SH-SY5Y (cell line): Measurements from ENCODE around the gene ZNF280B.

Source experiments
- GATA2 ChIP-seq: IDR thresholded peaks from 2 replicates; pipeline ENCODE4 v1.6.1; 2011; ENCODE audit warnings: mild to moderate bottlenecking, low read depth, low read length
- GATA3 ChIP-seq: IDR thresholded peaks from 2 replicates; pipeline ENCODE4 v1.6.1; 2011; ENCODE audit warnings: low read depth, mild to moderate bottlenecking, low read length, moderate library complexity

The ZNF280B gene

DNA sequence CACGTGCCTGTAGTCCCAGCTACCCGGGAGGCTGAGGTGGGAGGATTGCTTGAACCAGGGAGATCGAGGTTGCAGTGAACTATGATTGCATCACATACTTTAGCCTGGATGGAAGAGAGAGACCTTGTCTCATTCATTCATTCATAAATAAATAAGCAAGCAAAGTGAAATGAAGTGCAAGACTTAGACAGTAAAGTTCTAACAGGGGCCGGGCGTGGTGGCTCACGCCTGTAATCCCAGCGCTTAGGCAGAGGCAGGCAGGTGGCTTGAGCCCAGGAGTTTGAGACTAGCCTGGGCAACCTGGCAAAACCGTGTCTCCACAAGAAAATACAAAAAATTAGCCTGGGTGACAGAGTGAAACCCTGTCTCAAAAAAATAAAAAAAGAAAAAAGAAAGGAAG is 13.1 kb upstream of the ZNF280B start:
- TF ChIP-seq GATA2 (no peak), GATA3 (no peak)

DNA sequence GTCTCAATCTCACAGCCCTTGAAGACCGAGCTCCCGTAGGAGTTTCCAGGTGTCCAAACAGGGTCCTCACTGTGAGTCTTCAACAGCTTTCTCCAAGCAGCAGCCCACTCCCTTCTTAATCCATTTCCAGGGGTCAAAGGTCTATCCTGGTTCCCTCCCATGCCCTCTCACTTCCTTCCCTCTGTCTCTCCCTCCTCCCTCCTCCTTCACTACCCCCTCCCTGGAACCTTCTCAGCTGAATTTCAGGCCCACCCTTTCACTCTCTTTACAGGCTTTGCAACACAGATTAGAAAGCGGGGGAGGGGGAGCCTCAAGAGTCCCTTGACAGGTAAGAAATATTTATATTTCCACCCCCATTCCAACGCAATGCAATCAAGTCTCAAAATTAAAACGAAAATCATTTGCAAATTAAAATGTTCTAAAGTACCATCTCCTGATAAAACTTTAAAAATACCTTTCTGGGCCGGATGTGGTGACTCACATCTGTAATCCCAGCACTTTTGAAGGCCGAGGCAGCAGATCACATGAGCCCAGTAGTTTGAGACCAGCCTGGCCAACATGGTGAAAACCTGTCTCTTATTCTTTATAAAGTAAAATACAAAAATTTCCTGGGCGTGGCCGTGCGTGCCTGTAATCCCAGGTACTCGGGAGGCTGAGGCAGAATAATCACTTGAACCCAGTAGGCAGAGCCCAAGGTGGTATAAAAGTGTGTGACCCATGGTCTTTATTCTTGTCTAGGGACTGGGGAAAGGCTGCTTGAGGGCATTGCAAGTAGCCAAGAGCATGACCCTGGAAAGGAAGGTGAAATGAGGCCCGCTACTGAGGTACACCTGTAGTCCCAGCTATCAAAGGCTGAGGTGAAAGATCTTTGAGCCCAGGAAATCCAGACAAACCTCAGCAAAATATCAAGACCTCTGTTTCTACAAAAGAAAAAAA is 12.4 kb upstream of the ZNF280B start:
- TF ChIP-seq GATA3 (no peak), GATA2 (no peak)

DNA sequence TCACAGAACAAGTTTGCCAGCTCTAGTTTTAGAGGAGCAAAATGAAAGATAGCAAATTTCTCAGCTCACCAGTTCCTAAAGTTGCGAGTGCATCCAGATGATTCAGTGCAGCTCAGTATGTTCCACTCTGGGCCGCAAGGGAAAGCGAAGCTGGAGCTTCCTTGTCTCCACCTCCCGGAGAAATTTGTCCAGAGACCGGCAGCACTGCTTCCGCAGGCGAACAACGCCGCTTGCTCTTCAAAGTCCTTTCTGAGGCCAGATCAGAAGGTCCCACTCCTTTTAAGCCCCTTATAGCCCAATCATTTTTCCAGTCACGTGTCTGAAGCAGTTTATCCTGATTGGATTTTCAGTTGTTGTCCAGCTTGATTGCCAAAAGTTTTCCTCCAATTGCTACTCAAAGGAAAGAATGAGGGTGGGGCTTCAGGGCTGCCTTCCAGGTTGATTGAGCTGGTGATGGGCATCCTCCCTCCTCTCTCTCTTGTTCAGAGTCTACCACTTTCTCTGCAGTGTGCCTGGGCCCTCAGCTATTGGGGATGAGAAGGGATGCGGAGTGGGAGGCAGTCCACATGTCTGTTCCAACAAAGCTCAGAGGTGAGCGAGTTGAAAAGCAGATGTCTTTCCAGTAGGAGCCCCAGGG is 11.6 kb upstream of the ZNF280B start, which contains the start of gene ZNF280A:
TSS of gene ZNF280A (minus strand) at position 251 of the 637 bp plus-strand sequence. CDS start 4,640 bp downstream, outside the sequence.
- TF ChIP-seq GATA2 = no peak
- no peak for TF ChIP-seq GATA3

DNA sequence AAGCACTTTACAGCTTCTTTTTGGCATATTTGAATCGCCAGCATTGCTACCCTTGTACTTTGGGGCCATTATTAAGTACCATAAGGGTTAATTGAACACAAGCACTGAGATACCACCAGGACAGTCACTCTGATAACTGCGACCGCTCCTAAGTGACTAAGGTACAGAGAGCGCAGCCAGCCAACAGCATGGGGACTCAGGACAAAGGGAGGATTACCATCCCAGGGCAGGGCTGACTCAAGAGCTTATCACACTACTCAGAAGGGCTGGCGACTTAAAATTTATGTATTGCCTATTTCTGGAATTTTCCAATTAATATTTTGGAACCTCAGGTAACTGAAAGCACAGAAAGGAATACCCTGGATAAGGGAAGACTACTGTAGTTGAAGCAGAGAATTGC is 11.0 kb upstream of the ZNF280B start:
- TF ChIP-seq GATA3 (no peak), GATA2 (no peak)

DNA sequence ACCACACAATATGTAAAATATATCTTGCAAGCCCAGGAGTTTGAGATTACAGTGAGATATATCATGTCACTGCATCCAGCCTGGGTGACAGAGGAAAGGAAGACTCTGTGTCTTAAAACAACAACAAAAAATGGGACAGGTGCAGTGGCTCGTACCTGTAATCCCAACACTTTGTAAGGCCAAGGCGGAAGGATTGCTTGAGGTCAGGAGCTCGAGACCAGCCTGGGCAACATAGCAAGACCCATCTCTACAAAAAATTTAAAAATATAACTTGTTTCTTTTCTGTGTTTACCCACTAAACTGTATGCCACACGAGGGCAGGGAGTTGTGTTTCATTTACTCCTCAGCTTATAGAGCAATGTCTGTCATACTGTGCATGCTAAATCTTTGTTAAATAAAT is 8.4 kb upstream of the ZNF280B start:
- TF ChIP-seq GATA3 = no peak
- no peak for TF ChIP-seq GATA2

DNA sequence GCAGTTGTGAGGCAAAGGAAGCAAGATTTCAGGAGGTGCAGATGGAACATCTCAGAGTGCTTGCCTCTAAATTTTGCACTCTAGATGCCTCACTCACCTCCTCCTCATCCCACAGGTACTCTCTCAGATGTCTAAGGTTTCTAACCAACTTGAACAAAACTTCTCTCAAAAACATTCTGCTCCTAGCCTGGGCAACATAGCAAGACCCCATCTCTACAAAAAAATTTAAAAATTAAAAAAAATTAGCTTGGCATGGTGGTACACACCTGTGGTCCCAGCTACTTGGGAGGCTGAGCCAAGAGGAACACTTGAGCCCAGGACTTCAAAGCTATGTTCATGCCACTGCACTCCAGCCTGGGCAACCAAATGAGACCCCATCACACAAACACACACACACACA is 7.3 kb upstream of the ZNF280B start:
- TF ChIP-seq GATA2 (no peak), GATA3 (no peak)

DNA sequence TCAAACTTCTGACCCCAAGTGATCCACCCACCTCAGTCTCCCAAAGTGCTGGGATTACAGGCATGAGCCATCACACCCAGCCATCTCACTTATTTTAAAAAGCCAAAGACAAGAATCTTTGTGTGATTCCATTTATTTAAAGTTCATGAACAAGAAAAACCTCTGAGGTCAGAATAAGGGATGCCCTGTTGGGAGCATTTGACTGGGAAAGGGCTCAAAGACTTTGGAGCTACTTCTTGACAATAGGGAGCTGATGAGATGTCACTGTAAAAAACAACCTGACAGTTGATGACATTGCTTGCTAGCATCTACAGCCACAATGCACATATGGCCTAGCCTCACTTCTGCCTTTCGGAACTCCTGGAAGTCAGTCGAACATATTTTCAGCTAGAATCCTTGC is 5.1 kb upstream of the ZNF280B start:
- TF ChIP-seq GATA2 (no peak), GATA3 (no peak)

DNA sequence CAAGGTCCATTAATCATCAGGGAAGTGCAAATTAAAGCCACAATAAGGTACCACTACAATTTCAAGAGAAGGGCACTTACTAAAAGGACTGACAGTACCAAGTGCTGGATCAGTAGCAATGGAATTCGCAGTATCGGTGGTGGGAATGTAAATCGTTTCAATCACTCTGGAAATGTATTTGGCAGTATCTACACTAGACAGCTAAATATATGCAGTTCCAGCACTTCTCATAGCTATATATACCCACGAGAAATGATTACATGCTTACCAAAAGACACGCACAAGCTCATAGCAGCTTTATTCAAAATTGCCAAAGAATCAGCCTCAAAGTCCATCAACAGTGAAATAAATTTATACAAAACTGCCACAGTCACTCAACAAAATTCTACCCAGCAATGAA is 4.4 kb upstream of the ZNF280B start:
- TF ChIP-seq GATA2 = no peak
- TF ChIP-seq GATA3 = no peak

DNA sequence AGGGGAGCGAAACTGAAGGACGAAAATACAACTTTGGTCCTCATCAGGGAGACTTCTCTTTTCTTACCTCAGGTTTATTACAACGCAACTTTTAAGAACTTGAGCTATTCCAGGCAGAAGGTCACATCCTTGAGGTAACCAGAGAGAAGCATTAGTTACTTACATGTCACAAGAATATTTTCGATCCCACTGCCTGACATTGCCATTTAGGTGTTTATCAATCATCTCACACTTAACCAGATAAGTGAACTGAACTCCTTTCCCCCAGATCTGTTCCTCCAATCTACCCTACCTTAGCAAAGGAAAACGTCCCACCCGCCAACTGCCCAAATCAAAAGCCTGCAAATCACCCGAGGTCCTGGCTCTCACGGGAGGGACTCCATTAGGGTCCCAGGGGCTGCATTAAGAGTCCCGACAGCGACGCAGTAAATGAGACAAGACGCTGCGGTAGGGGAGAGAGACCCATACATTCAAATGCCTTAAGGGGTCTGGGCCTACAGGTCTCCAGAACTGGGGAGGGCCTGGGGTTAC is 734 bp downstream of the ZNF280B start:
- TF ChIP-seq GATA3 = no peak
- TF ChIP-seq GATA2 = no peak

DNA sequence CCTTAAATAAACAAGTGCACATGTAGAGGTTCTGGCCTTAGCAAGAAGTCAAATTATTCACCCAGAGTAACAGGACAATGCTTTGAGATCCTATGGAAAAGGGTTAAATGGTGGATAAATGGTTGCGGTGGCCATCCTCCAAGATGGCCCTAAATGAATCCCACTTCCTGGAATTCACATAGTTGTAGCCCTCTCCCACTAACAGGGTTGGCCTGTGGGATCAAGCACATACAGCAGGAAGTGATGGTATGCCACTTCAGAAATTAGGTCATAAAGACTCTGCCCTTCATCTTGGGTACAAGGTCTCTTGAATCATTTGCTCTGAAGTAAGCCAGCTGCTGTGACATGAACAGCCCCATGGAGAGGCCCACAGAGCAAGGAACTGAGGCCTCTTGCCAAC is 1.8 kb downstream of the ZNF280B start:
- TF ChIP-seq GATA2 (no peak), GATA3 (no peak)

DNA sequence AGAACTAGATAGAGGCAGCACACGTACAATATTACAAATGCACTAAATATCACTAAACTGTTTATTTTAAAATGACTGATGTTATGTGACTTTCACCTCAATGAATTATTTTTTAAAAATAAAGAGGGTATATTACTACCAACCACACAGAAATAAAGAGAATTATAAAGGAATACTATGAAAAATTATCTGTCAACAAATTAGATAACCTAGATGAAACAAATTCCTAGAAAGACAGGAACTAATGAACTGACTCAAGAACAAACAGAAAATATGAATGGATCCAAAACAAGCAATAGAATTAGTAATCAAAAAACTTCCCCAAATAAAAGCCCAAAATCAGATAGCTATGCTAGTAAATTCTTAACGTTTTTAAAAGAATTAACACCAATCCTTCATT is 10.3 kb downstream of the ZNF280B start:
- TF ChIP-seq GATA2 (no peak), GATA3 (no peak)

DNA sequence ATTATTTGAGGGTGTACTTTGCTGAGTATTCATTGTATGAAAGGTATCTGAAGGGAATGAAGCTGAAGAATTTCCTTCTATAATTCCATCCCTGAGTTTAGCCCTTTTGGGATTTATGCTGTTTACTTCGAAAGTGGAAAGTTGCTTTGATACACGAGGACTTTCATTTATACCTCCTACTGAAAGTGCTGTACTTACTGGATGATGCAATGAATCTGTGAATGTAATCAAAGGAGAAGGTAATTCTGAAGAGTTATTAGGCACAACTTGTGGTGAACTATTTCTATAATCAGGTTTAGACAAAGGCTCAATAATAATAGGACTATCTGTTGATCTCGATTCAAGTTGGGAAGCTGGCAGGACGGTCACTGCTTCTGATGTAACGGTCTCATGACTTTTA is 19.8 kb downstream of the ZNF280B start:
- no peak for TF ChIP-seq GATA2
- TF ChIP-seq GATA3 = no peak

DNA sequence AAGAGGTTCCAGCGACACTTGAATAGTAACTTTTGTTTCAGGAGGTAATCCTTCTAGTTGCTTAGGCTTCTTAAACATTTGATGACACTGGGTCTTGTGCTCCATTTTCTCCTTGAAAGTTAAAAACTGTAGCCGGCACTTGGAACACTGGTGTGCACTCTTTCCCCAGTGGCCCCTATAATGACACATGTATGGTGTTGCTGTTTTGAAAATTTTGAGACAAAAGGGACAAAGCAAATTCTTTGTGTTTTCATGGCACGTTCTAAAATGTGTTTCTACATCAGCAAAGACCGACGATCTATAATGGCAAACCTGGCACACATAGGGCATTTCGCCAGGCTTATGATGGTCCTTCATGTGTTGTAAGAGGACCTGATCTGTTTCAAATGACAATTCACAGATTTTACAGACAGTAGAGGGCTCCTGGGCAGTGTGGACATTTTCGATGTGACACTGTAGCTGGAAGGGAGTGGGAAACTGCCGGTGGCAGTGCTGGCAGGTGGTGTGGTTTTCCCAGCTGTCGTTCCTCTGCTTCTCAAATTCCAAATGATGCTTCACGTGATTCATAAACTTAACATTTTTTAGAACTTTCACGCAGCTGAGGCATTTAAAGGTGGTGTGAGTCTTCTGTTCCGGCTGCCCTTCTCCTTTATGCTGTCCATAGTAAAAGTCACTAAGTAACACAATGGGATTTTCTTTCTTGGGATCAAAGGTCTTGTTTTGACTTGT is 20.5 kb downstream of the ZNF280B start:
- TF ChIP-seq GATA2 (no peak), GATA3 (no peak)

DNA sequence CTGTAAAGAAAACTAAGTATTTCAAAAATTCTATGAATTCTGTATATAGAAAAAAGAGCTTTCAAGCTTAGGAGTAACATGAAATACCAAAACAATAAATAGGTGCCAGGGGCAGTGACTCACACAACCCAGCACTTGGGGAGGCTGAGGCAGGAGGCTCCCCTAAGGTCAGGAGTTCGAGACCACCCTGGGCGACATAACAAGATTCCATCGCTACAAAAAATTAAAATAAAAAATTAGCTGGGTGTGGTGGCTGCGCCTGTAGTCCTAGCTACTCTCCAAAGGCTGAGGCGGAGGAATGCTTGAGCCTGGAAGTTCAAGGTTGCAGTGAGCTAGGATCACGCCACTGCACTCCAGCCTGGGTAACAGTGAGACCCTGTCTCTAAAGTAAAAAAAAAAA is 21.5 kb downstream of the ZNF280B start:
- TF ChIP-seq GATA2 = no peak
- no peak for TF ChIP-seq GATA3
